ENCODE measurements around the gene RBM5.
A peak's percentile ranks its signal among the peaks of the same experiment; 100 is the strongest.
"Not testable (repeated sequence)": the region's sequence is repeated elsewhere in the genome, so short reads cannot be mapped to it uniquely, and the experiment has no call there.

Gene RBM5

DNA sequence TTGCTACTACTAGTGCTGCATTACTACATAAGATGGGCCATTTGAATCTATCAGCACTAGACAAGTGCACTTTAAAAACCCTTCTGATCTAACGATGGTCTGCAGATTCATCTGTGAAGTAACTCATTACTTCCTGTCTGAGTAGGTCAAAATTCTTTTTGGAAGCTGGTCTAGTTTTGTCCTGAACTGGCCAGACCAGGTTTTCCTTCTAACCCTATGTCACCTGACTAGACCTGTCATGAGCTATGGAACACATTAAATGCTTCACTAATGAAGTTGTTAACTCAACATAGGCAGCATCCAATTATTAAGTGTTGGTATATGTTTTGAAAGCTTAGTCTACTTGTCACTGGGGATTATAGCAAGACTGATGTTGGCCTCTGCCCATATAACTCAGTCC is 10.1 kb upstream of the RBM5 start:
- no peak for TF ChIP-seq CTCF (IDR thresholded peaks at IDR 0.05; ENCODE audit: borderline replicate concordance, insufficient read depth, low read depth, low read length)
- H3K4me3 ChIP-seq (ENCODE audit: low read depth, low read length), result no peak overlapping the region

- H3K4me3 ChIP-seq (ENCODE audit: low read depth, low read length), result not testable (repeated sequence)
Measured at GRCh38 chr3:50084951-50085350, 3.8 kb upstream of the RBM5 start.

DNA sequence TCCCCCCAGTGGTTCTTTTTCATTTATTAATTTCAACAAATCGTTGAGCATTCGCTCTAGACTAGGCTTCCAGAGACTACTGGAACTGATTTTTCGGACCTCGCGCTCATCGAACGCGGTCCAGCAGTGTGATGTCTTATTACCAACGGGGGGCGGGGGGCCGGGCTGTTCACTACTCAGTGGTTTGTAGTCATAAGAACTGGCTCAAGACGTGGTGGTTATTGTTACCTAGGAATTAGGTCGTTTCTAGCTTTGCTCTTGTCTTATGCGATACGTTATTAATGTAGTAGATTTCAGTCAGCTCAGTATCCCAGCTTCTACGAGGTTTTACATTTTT is 858 bp downstream of the RBM5 start:
- TF ChIP-seq CTCF (IDR thresholded peaks at IDR 0.05; ENCODE audit: borderline replicate concordance, insufficient read depth, low read depth, low read length), result no peak

DNA sequence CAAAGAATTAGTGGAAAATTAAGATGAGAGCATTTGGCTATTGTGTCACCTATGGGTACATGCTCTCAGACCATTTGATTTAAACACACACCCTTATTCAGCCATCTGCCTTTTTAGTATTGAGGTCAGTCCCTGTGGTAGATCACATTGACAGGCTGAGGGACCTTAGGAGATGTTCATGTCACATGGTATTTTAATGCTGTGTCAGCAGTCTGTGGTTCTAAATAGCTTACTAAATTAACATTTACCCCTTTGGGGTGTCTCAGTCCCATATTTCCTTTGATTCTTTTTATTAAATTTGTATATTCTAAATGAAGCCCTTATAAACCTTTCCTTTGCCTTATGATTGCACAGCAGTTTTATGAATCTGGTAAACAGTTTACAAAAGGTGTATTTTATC is 2.3 kb downstream of the RBM5 start:
- TF ChIP-seq CTCF (IDR thresholded peaks at IDR 0.05; ENCODE audit: borderline replicate concordance, insufficient read depth, low read depth, low read length), result no peak
- H3K4me3 ChIP-seq (ENCODE audit: low read depth, low read length), result no peak overlapping the region

More for the DNA sequence above, 858 bp downstream of the RBM5 start:
- H3K4me3 ChIP-seq (ENCODE audit: low read depth, low read length), result peak overlapping the region; percentile 78

DNA sequence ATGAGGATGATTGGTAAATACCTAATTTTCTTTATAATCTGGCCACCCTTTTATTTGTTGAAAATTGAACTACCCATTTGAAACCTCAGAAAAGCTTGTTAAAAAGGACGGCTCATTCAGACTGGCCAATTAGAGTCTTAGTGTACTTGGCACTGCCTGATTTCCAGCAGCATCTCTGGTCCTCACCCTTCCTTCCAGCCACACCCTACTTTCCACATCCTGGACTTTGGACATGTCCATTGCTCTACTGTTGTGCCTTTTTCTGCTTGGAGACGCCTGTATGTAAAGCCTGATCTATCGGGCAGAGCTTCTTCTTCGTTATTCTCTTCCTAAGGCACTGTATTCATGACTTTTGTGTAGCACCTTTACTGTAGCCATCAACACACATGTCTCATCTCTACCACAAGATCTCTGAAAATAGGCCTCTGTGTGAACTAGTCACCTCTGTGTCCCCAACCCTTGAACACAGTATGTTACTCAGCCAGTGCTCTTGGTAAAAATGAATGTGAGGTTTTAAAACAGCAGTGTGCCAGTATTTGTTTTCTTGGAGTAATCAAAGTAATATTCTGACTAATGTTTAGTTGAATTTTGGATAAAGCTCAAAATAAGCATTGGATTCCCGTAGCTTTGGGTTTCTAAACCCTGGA is 6.8 kb downstream of the RBM5 start:
- no peak overlapping the region for H3K4me3 ChIP-seq (ENCODE audit: low read depth, low read length)
- no peak for TF ChIP-seq CTCF (IDR thresholded peaks at IDR 0.05; ENCODE audit: borderline replicate concordance, insufficient read depth, low read depth, low read length)

GRCh38 chr3:50100386-50100785 is 11.7 kb downstream of the RBM5 start:
- TF ChIP-seq CTCF (IDR thresholded peaks at IDR 0.05; ENCODE audit: borderline replicate concordance, insufficient read depth, low read depth, low read length), result no peak
- no peak overlapping the region for H3K4me3 ChIP-seq (ENCODE audit: low read depth, low read length)

- H3K4me3 ChIP-seq (ENCODE audit: low read depth, low read length), result no peak overlapping the region
- TF ChIP-seq CTCF (IDR thresholded peaks at IDR 0.05; ENCODE audit: borderline replicate concordance, insufficient read depth, low read depth, low read length), result no peak
Measured at GRCh38 chr3:50100956-50101845, 12.5 kb downstream of the RBM5 start.
